SK-N-SH treated with all-trans-retinoic acid at 6 μM for 48 hours (cell line): Measurements from ENCODE around the gene LEMD2.

Experiments
- ATAC-seq: fragments of 200-7000 bp; cut with Tn5 transposase; 3 replicates; pipeline ENCODE4 v1.9.1; 2020; ENCODE audit warnings: mild to moderate bottlenecking, moderate library complexity
- ARNTL ChIP-seq: fragments of 450-650 bp; formaldehyde crosslinking; IDR thresholded peaks from 2 replicates; pipeline ENCODE4 v1.5.0; 2020; ENCODE audit warnings: low read depth, mild to moderate bottlenecking, moderate library complexity, borderline replicate concordance
- BACH2 ChIP-seq: fragments of 250-450 bp; sonication (Bioruptor Pico); IDR thresholded peaks from 2 replicates; pipeline ENCODE4 v1.9.0; 2021; ENCODE audit warnings: mild to moderate bottlenecking, borderline replicate concordance
- CSDC2 ChIP-seq: fragments of 250-450 bp; sonication (Bioruptor Pico); IDR thresholded peaks from 2 replicates; pipeline ENCODE4 v1.5.0; 2020; ENCODE audit warnings: mild to moderate bottlenecking, moderate library complexity
- CSRNP3 ChIP-seq: fragments of 250-450 bp; sonication (Bioruptor Pico); IDR thresholded peaks from 2 replicates; pipeline ENCODE4 v1.5.1; 2021; ENCODE audit warnings: mild to moderate bottlenecking, moderate library complexity
- ESRRG ChIP-seq: fragments of 250-450 bp; sonication (Bioruptor Pico); IDR thresholded peaks from 2 replicates; pipeline ENCODE4 v1.6.1; 2021; ENCODE audit warnings: mild to moderate bottlenecking
- GLIS3 ChIP-seq: fragments of 250-450 bp; sonication (Bioruptor Pico); IDR thresholded peaks from 2 replicates; pipeline ENCODE4 v1.5.0; 2020; ENCODE audit warnings: mild to moderate bottlenecking, moderate library complexity
- PATZ1 ChIP-seq: fragments of 250-450 bp; sonication (Bioruptor Pico); IDR thresholded peaks from 2 replicates; pipeline ENCODE4 v1.8.0; 2020; ENCODE audit warnings: mild to moderate bottlenecking, moderate library complexity, borderline replicate concordance
- POU6F1 ChIP-seq: fragments of 250-450 bp; sonication (Bioruptor Pico); IDR thresholded peaks from 2 replicates; pipeline ENCODE4 v1.8.0; 2021; ENCODE audit warnings: low read depth, mild to moderate bottlenecking, moderate library complexity, borderline replicate concordance
- RARB ChIP-seq: fragments of 250-450 bp; sonication (Bioruptor Pico); IDR thresholded peaks from 2 replicates; pipeline ENCODE4 v1.8.0; 2021; ENCODE audit warnings: mild to moderate bottlenecking, moderate library complexity
- SNAI2 ChIP-seq: fragments of 250-450 bp; sonication (Bioruptor Pico); IDR thresholded peaks from 2 replicates; pipeline ENCODE4 v1.5.0; 2020; ENCODE audit warnings: mild to moderate bottlenecking, moderate library complexity
- TCF4 ChIP-seq: fragments of 250-450 bp; sonication (Bioruptor Pico); IDR thresholded peaks from 2 replicates; pipeline ENCODE4 v1.8.0; 2021; ENCODE audit warnings: mild to moderate bottlenecking, moderate library complexity, borderline replicate concordance
- ZC3H10 ChIP-seq: fragments of 250-450 bp; sonication (Bioruptor Pico); IDR thresholded peaks from 2 replicates; pipeline ENCODE4 v1.5.1; 2021; ENCODE audit warnings: mild to moderate bottlenecking, moderate library complexity
- ZFP3 ChIP-seq: fragments of 250-450 bp; sonication (Bioruptor Pico); IDR thresholded peaks from 2 replicates; pipeline ENCODE4 v1.5.0; 2020; ENCODE audit warnings: mild to moderate bottlenecking, moderate library complexity
- ZFP30 ChIP-seq: fragments of 450-650 bp; formaldehyde crosslinking; IDR thresholded peaks from 2 replicates; pipeline ENCODE4 v1.5.0; 2022; ENCODE audit warnings: mild to moderate bottlenecking, moderate library complexity
- ZNF565 ChIP-seq: fragments of 450-650 bp; formaldehyde crosslinking; conservative IDR thresholded peaks from 2 replicates; pipeline ENCODE4 v1.5.0; 2020; ENCODE audit warnings: low read depth, mild to moderate bottlenecking, moderate library complexity
- ZNF70 ChIP-seq: fragments of 450-650 bp; formaldehyde crosslinking; IDR thresholded peaks from 2 replicates; pipeline ENCODE4 v1.5.0; 2020; ENCODE audit warnings: mild to moderate bottlenecking, moderate library complexity
- TF ChIP-seq, protein P1 (sequence below): fragments of 250-450 bp; sonication (Bioruptor Pico); IDR thresholded peaks from 2 replicates; pipeline ENCODE4 v1.5.0; 2020; ENCODE audit warnings: mild to moderate bottlenecking, moderate library complexity
- TF ChIP-seq, protein P2 (sequence below): fragments of 250-450 bp; sonication (Bioruptor Pico); IDR thresholded peaks from 2 replicates; pipeline ENCODE4 v1.5.1; 2020; ENCODE audit warnings: low read depth, mild to moderate bottlenecking, moderate library complexity

LEMD2 gene

GRCh38 chr6:33803571-33804053 is 14.7 kb upstream of the LEMD2 start, which contains the start of gene MLN:
Gene MLN (minus strand): TSS chr6:33804003. CDS start chr6:33801163, 2,840 bp downstream.
- ATAC-seq: no peak
- TF ChIP-seq POU6F1: no peak
- TF ChIP-seq ZNF565 (CRISPR knock-in tag): no peak

GRCh38 chr6:33802186-33802958 is 13.4 kb upstream of the LEMD2 start:
- no peak for TF ChIP-seq ZC3H10 (CRISPR knock-in tag)
- no peak for TF ChIP-seq ZNF565 (CRISPR knock-in tag)
- ATAC-seq: no peak

DNA sequence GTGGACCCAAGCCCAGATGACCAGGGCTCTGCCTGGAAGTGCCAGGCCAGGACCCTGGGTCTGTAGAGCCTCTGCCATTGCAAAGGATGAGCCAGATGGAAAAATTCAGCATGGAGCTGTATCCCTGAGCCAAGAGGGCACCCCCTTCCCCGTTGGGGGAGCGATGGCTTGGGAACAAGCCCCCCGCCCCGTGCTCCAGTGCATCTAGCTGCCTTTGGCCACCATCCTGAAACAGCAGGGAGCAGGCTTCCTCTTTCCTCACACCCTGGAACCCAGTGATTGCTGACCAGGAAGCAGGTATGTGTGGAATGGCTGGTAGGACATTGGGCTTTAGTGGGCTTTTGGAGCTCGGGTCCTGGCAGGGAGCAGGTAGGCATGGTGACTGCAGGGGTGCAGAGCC is 12.7 kb upstream of the LEMD2 start:
- no peak for TF ChIP-seq ZFP30 (CRISPR knock-in tag)
- no peak for TF ChIP-seq ZC3H10 (CRISPR knock-in tag)
- no peak for TF ChIP-seq PATZ1 (CRISPR knock-in tag)
- TF ChIP-seq CSRNP3: no peak
- TF ChIP-seq, protein P1, sequence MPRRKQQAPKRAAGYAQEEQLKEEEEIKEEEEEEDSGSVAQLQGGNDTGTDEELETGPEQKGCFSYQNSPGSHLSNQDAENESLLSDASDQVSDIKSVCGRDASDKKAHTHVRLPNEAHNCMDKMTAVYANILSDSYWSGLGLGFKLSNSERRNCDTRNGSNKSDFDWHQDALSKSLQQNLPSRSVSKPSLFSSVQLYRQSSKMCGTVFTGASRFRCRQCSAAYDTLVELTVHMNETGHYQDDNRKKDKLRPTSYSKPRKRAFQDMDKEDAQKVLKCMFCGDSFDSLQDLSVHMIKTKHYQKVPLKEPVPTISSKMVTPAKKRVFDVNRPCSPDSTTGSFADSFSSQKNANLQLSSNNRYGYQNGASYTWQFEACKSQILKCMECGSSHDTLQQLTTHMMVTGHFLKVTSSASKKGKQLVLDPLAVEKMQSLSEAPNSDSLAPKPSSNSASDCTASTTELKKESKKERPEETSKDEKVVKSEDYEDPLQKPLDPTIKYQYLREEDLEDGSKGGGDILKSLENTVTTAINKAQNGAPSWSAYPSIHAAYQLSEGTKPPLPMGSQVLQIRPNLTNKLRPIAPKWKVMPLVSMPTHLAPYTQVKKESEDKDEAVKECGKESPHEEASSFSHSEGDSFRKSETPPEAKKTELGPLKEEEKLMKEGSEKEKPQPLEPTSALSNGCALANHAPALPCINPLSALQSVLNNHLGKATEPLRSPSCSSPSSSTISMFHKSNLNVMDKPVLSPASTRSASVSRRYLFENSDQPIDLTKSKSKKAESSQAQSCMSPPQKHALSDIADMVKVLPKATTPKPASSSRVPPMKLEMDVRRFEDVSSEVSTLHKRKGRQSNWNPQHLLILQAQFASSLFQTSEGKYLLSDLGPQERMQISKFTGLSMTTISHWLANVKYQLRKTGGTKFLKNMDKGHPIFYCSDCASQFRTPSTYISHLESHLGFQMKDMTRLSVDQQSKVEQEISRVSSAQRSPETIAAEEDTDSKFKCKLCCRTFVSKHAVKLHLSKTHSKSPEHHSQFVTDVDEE (CRISPR knock-in tag): no peak
- TF ChIP-seq ESRRG (CRISPR knock-in tag): no peak
- no peak for TF ChIP-seq ARNTL
- no peak for ATAC-seq

- no peak for ATAC-seq
These were observed 11.5 kb upstream of the LEMD2 start for GRCh38 chr6:33800248-33800969.

DNA sequence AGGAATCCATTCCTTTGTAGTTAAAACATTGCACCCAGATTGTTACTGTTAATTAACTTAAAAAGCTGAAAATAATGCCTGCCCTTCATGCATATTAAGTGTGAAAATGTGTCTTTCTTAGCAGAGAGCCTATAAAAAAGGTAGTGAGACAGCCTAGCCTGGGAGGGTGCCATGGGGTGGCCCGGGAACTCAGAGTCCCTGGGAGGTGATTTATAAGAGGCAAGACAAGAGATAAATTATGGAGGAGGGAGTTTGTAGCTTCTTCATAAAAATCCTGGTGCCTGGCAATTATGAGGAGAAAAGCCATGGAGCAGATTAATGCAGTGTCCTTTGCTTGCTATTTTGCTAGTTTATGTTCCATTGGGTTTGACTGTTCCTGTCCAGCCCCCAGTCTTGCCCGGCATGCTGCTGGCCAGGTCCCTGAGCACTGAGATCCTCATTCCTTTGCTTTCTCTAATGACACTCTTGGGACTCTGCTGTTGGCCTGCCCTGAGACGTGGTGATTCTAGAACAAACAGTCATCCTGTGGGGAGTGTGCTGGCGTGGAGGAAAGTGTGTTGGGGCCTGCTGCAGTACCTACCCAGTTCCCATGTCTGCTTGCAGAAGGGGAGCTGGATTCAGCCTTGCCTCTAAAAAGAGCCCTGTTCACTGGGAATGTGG is 10.7 kb upstream of the LEMD2 start:
- no peak for ATAC-seq
- TF ChIP-seq PATZ1 (CRISPR knock-in tag): no peak
- TF ChIP-seq, protein P2, sequence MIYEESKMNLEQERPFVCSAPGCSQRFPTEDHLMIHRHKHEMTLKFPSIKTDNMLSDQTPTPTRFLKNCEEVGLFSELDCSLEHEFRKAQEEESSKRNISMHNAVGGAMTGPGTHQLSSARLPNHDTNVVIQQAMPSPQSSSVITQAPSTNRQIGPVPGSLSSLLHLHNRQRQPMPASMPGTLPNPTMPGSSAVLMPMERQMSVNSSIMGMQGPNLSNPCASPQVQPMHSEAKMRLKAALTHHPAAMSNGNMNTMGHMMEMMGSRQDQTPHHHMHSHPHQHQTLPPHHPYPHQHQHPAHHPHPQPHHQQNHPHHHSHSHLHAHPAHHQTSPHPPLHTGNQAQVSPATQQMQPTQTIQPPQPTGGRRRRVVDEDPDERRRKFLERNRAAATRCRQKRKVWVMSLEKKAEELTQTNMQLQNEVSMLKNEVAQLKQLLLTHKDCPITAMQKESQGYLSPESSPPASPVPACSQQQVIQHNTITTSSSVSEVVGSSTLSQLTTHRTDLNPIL (CRISPR knock-in tag): no peak
- TF ChIP-seq RARB: no peak
- no peak for TF ChIP-seq GLIS3
- no peak for TF ChIP-seq ESRRG (CRISPR knock-in tag)
- TF ChIP-seq BACH2 (CRISPR knock-in tag): no peak
- TF ChIP-seq SNAI2 (CRISPR knock-in tag): no peak
- TF ChIP-seq ZNF70 (CRISPR knock-in tag): no peak
- no peak for TF ChIP-seq ARNTL
- TF ChIP-seq CSDC2 (CRISPR knock-in tag): no peak
- no peak for TF ChIP-seq TCF4 (CRISPR knock-in tag)
- no peak for TF ChIP-seq POU6F1
- no peak for TF ChIP-seq ZFP3 (CRISPR knock-in tag)

More at GRCh38 chr6:33800248-33800969, 11.5 kb upstream of the LEMD2 start:
- no peak for TF ChIP-seq ESRRG (CRISPR knock-in tag)
